GM18909 (cell line): ENCODE results near the gene RAD23A.
"Not testable (repeated sequence)": the region's sequence is repeated elsewhere in the genome, so short reads cannot be mapped to it uniquely, and the experiment has no call there.

Source experiments
- ATAC-seq: cut with Tn5 transposase; IDR thresholded peaks from one replicate; pipeline ENCODE4 v1.9.1; 2021; ENCODE audit warnings: mild to moderate bottlenecking; ENCODE audit not compliant: unreplicated experiment, poor library complexity

The RAD23A gene

DNA sequence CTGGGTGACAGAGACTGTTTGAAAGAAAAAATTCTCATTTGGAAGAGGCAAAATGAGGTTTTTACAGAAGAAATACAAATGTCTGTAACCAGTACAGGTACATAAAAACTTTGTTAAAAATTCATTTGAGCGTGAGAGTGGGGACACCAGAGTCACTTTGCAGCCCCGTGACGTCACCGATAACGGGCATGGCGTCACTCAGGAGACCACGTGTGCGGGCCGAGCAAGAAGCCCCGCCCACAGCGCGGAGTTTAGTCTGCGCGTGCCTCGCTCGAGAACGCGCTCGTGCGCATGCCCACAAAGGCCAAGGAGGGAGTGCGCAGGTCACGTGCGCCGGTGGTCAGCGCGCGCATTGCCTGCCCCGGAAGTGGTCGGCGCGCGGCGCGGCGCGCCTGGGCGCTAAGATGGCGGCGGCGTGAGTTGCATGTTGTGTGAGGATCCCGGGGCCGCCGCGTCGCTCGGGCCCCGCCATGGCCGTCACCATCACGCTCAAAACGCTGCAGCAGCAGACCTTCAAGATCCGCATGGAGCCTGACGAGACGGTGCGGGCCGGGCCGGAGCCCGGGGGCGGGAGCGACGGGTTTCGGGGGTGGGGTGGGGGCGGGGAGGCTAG, at the start of gene RAD23A:
TSS of gene RAD23A (plus strand) at position 384 of the 613 bp plus-strand sequence. CDS start at position 471, 87 bp downstream.
- ATAC-seq = peak; percentile 76

DNA sequence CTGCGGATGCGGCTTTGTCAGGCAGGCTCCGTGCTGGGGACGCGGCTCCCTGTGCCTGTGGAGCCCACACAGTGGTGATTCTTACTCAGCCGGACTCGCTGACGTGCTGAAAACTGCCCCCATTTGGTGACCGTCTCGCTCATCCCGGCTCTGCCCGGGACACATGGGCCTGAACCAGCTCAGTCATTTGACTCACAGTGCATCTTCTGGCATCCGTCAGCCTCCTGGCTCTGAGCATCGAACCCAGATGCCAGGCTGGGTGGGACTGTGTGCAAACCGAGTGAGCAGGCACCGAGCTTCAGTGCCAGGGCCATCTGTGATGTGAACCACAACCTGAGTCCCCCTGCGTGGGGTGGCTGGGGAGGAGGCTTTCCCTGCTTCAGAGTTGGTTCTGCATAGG, 49.2 kb upstream of the RAD23A start:
- ATAC-seq = no peak

DNA sequence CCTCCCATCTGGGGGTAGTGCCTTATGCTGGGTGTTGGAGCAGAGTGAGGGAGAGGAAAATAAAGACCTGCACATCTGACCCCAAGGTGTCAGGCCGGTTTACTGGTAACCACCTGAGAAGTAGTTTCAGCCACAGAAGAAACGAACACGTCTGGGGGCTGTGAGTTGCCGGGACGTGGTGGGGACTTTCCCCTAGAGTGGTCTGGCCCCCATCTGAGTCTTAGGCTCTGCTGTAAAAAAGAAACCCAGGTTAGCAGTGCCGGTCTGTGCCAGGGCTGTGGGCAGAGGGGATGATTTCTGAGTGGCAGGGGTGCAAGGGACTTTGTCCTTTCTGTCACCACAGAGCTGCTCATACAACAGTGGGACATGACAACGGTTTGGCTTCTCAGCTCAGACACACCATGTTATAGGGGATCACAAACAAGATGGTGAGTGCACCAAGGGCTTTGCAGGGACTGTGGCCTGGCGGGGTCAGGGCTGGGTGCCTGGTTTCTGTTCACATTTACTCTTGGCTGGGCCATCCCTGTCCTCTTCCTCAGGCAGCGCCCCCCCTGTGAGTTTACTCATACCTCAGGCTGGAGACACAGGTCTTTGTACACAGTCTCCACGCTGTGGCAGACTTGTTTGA, 45.7 kb upstream of the RAD23A start:
- peak; percentile 80 for ATAC-seq

DNA sequence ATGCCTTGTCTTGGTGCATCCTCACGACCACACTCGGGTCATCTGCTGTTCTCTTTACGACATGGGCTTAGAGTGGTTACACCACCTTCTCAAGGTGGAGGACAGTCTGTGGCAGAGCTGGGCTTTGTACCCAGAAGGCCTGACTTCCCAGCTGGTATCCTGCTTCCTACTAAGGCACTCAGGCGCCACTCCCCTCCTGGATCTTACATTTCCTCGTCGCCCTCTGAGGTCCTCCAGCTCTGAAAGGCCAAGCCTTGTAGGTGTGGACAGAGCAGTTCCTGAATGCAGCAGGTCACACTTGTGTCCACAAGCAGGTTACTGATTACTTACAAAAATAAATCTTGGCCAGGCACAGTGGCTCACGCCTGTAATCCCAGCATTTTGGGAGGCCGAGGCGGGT, 38.5 kb upstream of the RAD23A start:
- ATAC-seq = no peak

DNA sequence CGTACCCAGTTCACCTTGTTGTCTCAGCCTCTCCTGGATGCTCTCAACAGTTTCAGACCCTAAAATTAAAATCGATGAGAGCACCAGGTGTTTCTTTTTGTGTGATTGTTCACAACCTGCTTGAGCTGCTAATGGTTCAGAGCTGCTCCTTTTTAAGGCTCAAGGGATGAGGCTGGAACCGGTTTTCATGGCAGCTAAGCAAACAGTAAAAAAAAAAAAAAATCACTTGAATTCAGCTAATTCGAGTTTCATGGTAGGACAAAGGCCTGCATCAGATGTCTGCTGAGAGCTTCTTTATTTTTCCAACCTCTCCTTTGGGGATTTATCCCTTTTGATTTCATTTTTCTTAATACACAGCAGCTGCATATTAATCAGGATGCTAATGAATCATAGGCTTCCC, 33.1 kb upstream of the RAD23A start:
- ATAC-seq = no peak

DNA sequence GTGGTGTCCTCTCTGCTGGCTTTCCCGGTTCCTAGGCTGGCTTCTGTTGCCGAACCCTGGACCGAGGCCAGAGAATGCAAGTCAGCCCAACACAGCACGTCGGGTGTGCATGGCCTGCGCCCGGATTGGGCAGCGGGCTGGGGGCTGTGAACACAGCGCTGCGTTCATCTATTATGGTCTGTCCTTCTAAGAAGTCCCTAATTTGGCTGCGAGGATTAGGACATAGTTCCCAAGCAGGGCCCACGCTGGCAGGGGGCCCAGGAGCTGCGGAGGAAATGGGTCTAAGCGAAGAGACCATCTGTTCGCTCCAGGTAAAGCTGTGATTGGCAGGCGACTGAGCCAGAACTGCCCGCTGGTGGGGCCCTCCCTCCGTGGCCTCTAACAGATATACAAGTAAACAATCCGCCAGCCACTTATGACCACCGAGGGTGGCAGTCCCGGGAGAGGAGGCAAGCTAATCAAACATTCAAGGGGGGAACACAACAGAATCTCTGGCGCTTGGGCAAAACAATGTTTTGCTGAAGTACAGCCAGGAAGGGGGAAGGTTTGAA, 32.6 kb upstream of the RAD23A start:
- no peak for ATAC-seq

DNA sequence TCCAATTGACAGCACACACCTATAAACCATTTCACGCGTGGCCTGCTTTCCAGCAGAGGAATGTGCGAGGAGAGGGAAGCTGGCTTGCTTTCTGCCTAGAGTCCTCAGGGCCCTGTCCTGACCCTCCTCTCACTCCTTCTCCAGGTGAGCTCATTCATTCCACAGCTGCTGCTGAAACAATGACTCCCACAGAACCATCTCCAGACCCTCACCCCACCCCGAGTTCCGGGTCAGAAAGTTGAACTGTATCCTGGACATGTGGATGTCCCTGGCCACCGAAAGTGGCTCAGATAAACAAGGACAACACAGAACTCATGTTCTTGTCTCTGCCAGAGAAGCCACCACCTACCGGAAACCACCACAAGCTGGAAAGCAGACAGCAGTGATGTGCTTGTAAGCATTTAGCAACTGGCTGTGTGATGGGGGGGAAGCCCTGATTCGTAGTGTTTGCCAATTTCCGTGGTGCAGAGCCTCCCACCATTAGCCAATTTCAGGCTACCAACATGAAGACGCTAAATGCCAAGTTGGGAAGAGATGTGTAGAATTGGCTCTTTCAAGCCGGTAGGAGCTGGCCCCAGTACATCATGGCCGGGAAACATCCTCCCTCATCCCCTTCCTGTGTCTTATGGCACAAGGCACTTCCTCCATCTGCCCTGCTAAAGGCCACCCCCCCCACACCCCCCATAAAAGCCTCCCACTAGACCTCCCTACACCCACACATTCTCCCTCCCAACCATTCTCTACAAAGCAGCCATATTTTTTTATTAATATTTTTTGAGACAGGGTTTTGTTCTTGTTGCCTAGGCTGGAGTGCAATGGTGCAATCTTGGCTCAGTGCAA, 31.6 kb upstream of the RAD23A start:
- ATAC-seq = no peak

DNA sequence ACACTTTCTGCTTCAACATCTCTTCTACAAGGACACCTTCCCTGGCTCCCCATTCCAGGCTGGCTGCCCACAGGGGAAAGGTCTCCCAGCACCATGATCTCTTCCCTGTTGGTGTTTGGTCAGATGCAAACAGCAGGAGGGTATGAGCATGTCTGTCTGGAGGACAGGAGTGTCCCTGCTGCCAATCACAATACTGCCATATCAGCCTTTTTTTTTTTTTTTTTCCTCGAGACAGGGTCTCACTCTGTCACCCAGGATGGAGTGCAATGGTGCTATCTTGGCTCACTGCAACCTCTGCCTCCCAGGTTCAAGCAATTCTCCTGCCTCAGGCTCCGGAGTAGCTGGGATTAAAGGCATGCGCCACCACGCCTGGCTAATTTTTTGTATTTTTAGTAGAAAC, 29.8 kb upstream of the RAD23A start:
- ATAC-seq = not testable (repeated sequence)

DNA sequence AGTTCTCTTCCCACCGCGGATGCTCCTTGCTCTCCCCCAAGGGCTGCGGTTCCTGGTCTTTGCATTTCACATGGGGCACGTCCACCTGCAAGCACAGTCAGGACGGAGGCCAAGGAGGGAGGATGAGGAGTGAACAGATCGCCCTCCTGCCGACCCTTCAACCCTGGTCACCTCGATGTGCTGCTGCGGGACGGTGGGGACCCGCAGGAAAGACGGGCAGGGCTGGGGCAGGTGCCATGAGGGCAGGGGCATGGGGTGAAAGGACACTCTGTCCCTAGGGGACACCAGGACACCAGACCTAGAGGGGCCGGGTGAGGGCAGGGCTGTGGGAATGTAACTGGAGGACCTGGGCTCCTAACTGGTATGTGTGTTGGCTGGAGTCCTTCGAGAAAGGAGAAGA, 27.4 kb upstream of the RAD23A start:
- no peak for ATAC-seq

DNA sequence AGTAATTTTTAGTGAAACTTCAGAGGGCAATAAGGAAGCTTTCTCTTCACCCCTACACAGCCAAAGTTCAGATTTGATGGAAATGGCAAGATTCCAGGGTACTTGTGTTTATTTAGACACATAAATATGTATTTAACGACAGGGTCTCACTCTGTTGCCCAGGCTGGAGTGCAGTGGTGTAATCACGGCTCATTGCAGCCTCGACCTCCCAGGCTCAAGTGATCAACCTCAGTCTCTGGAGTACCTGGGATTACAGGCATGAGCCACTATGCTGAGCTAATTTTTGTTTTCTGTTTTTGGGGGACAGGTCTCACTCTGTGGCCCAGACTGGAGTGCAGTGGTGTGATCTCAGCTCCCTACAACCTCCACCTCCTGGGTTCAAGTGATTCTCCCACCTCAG, 24.6 kb upstream of the RAD23A start:
- ATAC-seq = no peak

DNA sequence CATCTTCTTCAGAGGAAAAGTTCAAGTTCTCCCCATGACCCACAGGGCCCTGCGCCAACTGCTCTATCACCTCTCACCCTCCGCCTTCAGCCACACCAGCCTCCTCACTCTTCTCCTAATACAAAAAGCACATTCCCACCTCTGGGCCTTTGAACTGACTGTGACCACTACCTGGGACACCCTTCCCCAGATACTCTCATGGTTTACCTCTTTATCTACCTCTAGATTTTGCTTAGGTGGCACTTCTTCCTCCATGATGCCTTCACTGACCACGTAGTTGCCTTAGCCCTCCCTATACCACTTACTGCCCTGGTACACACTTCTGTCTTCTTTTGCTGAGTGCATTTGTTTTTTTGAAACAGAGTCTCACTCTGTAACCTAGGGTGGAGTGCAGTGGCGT, 22.7 kb upstream of the RAD23A start:
- no peak for ATAC-seq

DNA sequence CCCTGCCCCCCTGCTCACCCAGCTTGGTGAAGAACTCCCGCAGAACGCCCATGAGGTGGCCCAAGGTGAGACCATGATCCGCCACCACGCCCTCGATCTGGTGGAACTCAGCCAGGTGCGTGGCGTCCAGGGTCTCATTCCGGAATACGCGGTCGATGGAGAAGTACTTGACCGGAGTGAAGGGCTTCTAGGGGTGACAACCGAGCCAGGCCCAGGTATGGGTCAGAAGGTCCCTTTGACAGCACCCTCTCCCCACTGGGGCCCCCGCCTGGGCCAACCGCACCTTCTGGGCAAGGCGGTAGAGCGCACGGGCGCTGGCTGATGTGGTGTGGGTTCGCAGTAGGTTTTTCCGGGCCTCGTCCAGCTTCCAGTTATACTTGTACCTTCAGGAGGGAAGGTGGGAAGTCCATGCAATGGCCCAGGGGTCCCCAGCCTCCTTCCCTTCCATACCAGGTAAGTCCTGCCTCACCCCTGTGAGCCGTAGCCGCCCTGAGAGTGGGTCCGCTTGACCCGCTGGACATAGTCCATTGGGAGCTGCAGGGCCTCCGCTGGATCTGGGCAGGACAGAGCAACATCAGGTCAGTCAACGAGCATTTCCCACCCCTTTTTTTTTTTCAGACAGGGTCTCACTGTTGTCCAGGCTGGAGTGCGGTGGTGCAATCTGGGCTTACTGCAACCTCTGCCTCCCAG, 20.9 kb upstream of the RAD23A start:
- ATAC-seq = no peak

DNA sequence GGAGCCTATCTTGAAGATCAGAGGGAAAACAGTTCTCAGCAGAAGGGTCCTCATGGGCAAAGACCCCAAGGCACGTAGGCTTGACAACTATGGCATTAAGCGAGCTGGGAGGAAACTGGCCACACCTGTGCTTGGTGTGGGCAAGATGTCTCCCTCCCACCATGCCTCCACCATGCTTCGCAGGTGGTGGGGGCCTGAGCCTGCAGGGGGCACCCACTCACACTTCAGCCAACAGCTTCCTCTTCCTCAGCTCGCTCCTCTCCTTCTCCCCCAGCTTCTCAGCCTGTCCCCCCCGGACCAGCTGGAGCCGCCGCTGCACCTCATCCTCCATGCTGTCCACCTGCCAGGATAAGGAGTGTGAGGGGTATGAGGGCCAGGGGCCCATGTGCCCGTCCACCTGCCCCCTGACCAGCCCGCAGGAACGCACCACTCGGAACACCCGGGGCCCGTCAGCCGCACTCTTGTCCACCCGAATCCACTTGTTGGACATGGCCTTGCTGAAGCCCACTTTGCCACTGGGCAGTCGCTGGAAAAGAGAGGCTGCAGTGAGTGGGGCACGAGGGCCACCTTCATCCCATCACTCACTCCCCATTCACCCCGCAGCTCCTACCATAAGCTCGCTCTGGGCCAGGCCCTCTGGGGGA, 15.5 kb upstream of the RAD23A start:
- ATAC-seq = no peak

DNA sequence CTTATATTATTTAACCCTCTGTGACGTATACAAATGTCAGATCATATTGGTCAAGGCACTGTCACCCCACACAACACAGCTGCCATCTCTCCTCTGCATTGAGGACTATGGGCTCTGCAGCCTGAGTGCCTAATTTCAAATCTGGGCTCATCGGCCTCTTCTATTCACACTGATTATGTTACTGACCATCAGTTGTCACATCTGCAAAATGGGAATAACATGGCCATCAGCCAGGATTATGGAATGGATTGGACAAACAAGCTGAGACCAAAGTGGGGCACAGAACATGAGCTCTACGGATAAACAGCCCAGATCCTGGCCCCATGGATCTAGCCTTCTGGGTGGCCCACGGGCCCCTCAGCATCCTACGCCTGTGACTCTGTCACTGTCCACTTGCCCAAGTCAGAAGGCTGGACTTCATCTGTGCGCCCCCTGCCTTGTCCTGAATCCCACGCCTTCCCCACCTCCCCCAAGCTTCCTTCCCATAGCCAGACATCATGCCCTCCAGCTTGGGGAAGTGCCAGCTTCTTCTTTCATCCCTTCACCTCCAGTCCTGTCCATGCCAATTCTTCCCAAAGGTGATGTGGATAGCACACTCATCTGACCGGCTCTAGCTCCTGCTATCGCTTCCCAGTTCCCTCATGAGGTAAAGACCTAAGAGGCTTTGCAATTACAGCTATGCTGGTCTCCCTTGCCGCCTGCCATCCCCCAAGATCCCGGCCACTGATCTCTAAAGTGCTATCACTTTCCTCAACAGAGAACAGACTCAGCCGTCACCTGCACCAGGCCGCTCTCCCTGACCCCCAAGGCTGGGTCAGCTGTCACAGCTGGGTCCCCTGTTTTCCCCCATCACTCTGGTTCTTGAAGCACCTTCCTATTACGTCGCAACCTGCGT, 13.0 kb upstream of the RAD23A start:
- ATAC-seq = no peak

DNA sequence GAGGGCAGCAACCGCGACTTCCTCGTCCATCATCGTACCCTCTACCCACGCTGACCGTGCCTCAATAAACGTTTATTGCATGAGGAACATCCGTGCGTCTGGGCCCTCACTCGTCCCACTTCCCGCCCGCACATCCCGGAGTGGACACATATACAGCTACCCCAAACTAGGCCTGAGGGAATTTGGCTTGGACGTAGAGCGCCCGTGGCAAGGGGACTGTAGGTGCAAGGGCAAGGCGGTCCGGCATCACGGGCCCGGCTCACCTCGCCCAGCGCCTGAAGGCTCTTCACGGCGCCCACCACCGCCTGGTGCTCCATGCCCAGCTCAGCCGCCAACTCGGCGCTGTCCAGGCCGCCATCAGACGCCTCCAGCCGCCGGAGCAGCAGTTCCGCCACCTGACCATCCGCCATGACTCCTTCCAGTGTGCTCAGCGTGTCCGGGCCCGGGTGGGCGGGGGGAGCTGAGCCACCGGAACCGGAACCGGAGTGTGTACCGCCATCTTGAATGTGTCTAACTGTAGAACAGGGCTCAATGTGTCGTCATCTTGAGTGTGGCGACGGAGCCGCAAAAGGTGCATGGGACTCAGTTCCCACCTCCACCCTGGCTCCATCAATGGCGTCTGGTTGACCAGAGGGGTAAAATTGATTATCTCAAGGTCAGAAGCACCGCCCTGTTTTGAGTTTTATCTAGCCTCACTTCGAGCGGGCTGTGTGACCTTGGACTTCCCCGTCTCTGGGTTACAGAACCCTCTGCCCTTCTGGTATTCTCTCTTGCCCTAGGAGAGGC, 12.2 kb upstream of the RAD23A start, which contains the start of gene FARSA:
TSS of gene FARSA (minus strand) at position 425 of the 786 bp plus-strand sequence. CDS start at position 410, 15 bp downstream.
- ATAC-seq = peak; percentile 46

DNA sequence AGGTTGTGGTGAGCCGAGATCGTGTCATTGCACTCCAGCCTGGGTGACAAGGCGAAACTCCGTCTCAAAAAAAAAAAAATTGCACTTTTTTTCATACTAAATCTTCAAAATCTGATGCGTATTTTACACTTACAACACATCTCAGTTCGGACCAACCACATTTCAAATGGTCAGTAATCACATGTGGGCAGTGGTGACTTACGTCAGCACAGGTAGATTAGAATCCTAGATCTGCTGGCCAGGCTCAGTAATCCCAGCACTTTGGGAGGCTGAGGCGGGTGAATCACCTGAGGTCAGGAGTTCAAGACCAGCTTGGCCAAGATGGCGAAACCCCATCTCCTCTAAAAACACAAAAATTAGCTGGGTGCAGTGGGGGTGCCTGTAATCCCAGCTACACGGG, 10.6 kb upstream of the RAD23A start:
- ATAC-seq = no peak

DNA sequence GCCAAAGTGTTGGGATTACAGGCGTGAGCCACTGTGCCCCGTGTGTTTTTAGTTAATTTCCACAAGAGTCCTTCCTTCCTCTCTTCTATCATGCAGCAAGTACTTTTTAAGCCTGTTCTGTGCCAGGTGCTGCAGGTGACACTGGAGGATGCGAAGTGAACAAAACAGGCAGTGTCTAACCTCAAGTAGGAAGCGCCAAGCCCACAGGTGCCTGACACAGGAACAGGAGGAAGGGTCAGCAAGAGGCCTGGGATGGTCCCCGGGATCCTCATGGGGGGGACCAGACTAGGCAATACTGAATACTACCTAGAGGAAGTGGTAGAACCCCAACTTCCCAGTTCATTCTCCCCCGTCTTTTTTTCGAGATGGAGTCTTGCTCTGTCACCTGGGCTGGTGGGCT, 9.1 kb upstream of the RAD23A start:
- ATAC-seq = no peak
